ENCODE results near the gene KLHL40.
"Not testable (repeated sequence)": the region's sequence is repeated elsewhere in the genome, so short reads cannot be mapped to it uniquely, and the experiment has no call there.

KLHL40 gene

DNA sequence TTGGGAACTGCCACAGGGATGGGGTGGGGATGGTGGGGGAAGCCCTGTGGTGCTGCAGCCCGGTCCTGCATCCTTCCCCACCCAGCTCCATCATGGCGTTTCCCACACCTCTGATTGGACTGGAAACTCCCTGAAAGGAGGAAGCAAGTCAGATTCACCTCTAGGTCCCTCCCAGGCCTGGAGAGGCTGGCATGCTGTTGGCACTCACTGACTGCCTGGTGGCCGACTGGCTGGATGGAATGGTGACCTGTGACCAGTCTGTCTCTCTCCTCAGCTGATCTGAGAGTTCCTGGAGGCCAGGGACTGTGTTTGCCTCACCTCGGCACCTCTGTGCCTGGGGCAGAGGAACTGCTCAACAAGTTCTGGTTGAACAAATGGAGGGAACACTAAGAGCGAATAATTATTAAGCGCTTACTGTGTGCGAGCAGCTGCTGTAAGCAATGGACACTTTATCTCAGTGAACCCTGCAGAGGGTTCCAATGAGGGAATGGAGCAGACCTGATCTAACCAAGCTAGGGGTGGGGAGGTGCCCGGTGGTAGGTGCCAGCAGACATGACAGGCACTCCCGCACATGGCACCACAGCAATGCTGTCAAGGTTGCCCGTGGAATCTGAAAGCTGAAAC lies 20.7 kb downstream of the KLHL40 start:
- no peak for DNase-seq

DNA sequence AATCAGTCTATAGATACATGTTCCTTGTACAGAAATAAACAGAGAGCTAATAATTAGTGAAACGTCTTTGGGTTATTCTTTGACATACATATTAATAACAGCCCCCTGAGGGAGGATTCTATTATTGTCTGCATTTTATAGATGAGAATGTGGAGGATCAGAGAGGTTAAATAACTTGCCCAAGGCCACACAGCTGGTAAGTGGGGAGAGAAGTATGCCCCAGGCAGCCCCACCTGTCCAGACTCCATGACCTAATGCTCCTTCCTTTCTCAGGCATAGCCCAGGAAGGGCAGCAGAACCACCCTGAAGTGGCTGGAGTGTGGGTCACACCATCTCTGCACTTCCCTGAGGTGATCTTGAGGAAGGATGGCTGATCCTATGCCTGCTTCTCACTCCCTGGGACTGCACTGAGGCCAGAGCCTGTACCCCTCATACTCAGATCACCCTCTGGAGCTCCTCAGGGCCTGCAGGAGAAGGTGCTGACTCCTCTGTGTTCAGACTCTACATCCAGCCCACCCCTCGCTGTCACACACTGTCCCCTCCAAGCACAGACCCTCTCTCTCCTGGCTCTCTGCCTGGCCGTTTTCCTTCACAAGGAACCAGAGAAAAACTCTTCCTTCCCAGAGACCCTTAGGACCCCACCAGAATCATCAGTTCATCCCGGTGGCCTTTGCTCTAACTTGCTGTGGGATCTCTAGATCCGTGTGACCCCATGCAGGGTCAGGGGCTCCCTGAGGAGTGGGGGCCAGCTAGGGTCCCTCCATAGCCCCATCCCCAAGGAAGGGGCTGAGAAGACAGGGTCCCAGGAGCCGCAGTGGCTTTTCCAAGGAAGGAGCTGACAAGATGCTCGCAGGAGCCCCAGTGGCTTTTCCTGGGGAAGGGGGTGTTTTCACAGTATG lies 21.6 kb downstream of the KLHL40 start:
- no peak for DNase-seq

DNA sequence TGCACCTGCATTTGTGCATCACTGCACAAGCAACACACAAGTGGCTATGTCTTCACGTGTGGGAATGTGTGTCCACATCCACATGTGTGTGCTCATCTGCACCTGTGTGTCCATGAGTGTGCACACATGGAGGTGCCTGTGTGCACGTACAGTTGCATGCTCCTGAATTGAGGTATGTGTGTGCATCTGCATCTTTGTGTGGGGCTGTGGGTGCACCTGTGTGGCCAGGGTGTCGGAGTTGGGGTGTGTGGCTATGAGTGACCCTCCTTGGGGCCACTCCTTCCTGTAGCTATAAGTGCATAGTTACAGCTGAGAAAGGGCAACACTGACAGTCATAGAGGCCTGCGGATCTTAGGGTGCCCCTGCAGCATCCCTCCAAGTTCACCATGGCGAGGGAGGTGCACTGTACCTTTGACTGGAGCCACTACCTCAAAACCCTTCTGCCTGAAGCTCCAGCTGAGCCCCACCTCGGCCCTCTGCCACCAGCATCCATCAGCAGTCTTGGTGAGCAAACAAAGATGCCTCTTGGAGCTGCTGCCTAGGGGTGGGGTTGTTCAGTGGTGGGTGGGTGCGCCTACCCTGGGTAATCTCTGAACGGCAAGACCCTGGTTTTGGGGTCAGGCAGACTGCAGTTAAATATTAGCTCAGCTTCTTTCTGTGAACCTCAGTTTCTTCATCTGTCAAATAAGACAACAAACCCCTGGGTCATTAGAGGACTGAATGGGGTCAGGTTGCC lies 22.5 kb downstream of the KLHL40 start:
- DNase-seq: no peak

DNA sequence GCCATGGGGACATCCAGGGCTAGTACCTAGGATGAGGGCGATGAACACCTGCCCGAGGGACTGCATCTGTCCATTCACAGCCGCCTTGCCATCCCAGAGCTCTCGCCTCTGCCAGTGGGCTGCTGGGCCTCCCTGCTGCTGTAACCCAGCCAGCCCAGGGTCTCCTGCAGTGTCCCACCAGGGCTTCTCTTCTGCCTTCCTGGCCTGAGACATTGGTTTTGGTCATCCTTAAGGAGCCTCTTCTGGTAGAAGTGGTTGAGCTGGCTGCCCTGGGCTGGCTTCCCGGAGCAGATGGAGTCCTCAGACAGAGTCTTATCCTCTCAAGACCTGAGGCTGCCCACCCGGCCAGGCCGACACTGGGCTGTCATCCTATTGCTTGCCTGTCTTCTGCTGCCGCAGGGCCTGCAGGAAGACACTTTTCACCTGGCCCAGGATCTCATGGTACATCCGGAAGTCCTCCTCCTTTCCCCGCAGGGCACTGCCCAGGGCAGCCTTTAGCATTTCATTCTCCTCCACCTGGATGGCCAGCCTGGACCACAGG lies 23.3 kb downstream of the KLHL40 start:
- no peak for DNase-seq

DNA sequence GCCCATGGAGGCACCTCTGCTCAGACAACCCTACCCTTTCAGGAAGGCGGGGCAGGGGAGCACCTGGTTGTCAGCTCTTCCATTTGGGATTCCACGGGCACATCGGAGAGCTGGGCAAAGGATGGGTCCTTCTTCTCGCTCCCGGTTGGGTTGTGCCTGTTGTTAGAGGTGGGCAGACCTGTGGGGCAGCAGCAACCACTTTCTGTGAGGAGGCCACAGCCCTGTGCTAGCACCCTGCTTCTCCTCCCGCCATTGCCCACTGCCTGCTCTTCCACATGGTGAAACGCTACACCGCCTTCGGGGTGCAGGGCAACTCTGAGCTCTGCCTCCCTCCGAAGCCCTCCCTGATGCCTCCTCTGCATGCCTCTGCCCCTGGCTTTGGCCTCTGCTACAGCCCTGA lies 24.3 kb downstream of the KLHL40 start:
- DNase-seq: no peak

DNA sequence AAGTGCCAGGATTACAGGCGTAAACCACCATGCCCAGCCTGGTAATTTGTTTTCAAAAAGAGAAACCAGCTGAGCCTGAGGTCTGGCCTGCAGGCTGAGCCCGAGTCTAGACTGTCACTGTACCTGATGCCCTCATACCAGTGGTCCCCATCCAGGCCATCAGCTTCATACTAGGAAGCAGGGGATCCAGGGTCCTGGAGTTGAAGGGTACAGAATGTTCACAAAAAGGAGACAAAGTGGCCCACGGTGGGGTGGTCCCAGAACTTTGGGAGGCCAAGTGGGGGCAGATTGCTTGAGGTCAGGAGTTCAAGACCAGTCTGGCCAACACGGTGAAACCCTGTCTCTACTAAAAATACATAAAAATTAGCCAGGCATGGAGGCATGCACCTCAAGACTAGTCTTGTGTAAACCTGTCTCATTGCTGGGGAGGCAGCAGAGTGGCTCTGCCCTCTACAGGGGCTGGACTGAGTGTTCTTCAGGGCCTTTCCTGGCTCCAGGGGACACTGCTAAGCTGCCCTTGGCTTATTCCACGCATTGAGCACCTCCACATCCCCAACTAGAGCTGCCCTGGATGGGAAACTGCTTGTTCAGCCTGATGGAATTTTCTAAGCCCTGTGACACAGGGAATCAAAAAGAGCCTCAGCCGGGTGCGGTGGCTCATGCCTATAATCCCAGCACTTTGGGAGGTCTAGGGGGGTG lies 25.1 kb downstream of the KLHL40 start:
- DNase-seq: no peak

DNA sequence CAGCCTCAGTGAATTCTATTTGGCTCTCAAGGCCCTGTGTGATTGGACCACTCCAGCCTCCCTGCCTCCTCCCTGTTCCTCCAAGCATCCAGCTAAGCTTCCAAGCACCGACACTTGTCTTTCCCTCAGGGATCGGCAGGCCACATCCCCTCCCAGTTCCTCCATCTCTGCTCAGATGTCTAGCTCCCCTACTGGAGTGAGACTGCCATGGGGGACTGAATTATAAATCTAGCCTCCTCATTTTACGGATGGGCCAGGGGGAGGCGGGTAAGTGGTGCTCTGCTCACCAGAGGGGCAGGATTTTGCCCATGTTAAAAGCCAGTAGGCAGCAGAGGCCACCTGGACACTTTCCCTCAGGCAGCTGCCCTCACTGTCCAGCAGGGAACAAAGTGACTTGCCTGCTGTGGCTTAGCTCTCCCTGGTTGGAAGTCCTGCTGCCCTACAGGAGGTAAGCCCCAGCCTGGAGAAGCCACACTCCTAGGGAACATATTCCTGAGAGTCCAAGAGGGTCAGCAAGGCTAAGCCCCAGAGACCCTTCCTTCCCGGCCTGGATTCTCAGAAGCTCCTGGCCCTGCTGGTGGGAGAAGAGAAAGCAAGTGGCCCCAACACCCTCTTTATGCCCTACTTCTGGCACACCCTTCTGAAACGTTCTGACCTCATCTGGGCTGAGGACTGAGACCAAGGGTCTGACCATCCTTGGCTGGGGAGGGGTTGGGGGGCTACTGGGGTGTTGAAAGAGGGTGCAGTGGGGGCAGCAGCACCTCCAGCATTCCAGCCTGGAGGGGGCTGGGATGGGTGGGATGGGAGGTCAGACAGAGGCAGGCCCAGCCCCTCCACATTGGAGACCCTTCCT lies 26.4 kb downstream of the KLHL40 start:
- no peak for DNase-seq

DNA sequence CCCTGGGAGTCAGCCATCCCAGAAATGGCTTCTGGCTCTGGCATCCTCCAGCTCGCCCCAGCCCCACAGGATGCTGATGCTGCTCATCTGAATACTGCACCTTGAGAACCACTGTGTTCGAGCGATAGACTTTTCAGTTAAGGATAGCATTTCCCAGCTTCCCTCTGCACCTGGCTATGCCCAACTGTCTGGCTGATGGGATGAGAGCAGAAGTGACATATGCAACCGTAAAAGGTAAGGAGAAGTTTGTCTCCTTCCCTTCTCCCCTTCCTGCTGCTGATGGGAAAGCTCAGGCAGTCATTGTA lies 27.0 kb downstream of the KLHL40 start:
- DNase-seq: no peak

DNA sequence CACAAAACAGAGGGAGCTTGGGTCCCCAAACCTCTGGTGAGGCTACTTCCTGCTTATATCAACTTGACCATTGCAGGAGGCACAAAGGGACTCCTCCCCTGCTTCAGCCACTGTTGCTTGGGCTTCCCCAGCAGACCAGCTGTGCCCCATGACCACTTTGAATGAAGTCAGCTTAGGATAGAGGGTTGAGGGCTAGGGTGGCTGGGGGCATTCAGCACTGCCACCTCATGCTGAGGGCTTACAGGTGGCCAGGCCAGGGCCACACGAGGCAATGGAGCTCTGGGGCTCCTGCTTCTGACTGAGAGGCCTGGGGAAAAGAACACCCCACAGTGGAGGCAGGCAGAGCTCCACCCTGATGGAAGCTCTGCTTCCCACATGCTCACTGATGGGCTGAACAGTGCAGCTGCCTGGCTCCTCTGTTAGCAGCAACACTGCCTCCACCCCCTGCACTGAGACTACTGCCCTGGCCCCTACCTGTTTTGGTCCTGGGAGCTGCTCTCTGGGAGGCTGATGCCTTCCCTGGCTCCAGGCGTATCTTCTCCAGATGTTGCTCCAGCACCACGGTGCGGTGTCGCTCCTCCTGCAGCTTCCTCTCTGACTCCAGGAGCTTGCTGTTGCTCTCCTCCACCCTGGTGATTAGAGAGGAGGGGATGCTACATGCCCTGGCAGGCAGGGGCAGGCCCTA lies 27.5 kb downstream of the KLHL40 start:
- no peak for DNase-seq

DNA sequence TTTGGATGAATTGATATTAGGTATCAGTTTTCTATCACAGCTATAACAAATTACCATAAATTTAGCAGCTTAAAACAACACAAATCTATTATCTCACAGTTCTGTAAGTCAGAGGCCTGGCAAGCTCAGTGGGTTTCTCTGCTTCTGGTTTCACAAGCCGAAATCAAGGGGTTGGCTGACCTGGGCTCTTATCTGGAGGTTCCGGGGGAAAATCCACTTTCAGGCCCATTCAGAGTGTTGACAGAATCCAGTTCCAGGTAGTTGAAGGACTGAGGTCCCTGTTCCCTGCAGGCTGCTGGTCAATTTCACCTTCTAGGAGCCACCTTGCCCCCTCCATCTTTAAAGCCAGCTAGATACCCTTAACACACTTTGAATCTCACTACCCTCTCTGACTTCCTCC lies 28.4 kb downstream of the KLHL40 start:
- DNase-seq: no peak

DNA sequence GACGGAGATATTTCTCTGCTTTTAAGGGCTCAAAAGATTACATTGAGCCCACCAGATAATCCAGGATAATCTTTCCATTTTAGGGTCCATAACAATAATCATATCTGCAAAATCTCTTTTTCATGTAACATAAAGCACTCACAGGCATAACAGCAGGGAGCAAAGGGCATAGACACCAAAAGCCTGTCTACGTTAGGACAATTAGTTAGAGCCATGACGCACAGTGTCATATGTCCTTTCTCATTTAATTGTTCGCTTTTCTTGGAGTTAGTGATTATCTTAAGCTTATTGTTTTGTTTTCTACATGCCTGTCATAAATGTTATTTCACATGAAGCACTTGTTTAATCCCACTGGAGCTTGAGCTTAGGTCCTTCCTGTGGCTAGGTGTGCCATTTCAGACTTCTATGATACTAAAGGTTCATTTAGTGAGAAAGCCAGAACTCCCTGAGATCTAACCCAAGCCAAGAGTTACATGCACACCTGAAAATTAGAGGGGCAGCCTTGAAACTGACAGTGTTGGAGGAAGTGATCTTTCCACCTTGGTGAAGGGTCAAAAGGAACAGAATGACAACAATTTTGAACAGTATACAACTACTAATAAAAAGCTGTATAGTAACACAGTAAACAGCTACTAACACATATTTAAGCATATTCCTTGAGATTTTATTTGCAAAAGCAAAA lies 29.0 kb downstream of the KLHL40 start:
- no peak for DNase-seq

DNA sequence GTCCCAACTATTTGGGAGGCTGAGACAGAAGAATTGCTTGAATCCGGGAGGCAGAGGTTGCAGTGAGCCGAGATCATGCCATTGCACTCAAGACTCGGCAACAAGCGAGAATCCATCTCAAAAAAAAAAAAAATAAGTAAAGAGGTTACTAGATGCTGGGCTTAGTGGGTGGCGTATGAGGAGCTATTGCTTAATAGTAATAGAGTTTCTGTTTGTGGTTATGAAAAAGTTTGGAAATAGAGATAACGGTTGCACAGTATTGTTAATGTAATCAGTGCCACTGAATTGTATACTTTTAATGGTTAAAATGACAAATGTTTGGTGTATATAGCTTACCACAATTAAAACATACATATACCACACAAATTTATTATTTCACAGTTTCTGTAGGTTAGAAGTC lies 32.0 kb downstream of the KLHL40 start:
- DNase-seq: no peak

DNA sequence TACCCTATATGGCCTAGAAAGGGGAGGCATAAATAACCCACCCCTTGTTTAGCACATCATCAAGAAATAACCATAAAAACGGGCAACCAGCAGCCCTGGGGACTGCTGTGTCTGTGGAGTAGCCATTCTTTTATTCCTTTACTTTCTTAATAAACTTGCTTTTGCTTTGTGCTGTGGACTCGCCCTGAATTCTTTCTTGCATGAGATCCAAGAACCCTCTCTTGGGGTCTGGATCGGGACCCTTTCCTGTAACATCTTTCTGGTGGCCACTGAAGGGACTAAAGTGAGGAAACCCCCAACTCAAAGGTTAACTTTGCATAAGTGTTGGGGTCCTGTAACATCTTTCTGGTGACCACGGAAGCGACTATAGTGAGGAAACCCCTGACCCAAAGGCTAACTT lies 33.0 kb downstream of the KLHL40 start:
- DNase-seq: no peak

DNA sequence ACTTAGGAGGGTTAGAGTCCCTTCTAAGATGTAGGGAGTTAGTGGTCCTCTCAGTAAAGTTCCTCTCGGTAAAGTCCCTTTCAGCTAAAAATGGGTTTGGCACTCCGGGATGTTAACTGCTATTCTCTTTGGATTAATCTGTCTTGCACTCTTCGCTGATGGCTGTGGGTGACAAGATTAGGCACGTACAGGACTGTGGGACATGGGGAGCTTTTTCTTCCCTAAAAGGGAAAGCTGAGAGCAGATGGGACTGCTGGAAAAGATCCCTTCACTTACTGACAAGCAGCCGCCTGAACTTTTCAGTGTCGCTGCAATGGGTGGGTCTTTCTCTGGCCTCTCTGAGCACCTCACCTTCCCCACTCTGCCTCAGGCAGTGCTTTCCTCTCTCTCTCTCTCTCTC lies 33.7 kb downstream of the KLHL40 start:
- DNase-seq: no peak

DNA sequence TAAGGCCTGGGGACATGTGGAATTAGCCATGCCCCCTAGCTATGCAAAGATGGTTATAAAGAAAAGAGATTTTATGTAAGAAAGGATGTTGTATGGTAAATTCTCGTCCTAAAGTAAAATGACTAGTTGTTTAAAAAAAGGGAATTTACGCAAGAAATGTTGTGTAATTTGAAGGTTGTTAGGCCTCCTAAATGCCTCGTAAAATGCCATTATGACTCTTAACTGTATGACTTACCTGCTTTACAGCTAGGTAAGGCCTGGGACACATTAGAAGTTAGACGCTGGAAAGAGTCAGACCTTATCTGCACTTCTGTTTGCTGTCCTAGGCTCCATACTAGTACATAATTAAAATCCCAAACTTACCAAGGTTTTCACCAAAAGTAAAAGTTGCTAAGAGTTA lies 34.8 kb downstream of the KLHL40 start:
- no peak for DNase-seq

DNA sequence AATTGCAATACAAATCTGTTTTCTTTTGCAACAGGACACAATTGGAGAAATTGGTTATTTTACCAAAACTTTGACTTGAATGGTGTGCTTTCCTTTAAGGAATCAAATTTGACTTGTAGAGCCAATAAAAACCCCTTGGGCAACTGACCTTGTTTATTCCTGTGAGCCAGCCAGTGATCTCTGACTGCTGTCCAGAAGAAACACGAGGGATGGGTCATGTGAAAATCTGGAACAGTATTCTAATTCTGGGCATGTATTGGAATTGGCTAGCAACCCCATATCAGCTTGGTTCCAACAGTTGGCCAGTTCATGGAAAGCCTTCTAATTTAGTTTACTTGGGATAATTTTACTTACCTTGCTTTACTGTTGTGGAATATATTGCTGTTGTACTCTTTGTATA lies 36.4 kb downstream of the KLHL40 start:
- DNase-seq: no peak

DNA sequence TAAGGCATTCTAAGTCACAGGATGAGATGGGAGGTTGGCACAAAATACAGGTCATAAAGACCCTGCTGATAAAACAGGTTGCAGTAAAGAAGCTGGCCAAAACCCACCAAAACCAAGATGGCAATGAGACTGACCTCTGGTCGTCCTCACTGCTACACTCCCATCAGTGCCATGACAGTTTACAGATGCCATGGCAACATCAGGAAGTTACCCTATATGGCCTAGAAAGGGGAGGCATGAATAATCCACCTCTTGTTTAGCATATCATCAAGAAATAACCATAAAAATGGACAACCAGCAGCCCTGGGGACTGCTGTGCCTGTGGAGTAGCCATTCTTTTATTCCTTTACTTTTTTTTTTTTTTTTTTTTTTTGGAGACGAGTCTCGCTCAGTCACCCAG lies 37.1 kb downstream of the KLHL40 start:
- not testable (repeated sequence) for DNase-seq

DNA sequence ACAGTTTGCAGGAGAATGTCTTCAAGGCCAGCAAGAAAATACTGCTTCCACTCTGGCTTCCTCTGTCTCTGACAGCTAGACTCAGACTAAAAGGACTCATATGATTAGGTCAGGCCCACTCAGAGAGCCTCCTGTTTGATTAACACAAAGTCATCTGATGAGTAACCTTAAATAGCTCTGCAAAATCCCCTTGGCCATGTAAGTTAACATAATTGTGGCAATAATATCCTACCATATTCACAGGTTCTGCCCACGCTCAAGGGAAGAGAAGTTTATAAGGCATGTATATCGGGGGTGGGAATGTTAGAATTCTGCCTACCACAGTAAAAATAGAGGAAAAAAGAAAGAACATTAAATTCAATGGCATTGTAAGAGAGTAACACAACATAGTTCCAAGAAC lies 37.9 kb downstream of the KLHL40 start:
- DNase-seq: no peak

DNA sequence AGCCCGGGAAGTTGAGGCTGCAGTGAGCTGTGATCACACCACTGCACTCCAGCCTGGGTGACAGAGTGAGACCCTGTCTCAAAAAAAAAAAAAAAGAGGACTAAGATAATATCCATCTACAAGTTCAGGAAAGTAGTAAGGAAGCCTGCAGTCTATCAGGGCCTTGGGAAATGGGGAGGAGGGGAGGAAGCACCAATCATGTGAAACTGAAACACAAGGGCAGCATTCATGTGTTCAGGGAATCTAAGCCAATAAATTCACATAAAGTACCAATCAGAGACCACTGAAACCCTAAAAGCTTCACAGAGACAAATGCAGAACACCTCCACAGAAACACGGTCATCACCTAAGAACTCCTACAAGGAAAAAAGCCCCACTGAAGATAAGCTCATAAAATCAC lies 40.1 kb downstream of the KLHL40 start:
- no peak for DNase-seq

DNA sequence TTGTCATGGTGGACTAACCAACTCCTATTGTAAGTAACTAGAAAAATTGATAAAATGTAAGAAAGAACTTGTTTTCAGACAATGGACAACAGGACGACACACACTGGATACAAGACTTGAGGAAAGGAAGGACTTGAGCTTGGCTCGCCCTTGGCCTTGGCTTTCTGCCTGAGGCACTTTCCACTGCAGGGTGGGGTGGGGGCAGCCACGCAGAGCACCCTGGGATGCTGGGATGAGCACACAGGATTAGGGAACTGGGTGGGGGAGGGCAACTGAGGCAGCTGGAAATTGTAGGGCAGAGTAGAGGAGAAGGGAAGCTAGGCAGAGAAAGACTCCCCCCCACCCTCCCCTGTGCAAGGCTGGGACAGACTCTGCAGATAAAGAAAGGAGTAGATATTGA lies 42.7 kb downstream of the KLHL40 start:
- DNase-seq: no peak
